Activated CD8-positive, alpha-beta memory T cell treated with anti-CD3 and anti-CD28 coated beads, Interleukin-2, amount 50 U/mL, for 1 hour (primary cell): ENCODE results near the gene INPP4A.

Experiments
- DNase-seq: peaks from one replicate; pipeline ENCODE4 v3.0.0-alpha.2; 2020; ENCODE audit errors: extremely low read depth

Gene INPP4A

DNA sequence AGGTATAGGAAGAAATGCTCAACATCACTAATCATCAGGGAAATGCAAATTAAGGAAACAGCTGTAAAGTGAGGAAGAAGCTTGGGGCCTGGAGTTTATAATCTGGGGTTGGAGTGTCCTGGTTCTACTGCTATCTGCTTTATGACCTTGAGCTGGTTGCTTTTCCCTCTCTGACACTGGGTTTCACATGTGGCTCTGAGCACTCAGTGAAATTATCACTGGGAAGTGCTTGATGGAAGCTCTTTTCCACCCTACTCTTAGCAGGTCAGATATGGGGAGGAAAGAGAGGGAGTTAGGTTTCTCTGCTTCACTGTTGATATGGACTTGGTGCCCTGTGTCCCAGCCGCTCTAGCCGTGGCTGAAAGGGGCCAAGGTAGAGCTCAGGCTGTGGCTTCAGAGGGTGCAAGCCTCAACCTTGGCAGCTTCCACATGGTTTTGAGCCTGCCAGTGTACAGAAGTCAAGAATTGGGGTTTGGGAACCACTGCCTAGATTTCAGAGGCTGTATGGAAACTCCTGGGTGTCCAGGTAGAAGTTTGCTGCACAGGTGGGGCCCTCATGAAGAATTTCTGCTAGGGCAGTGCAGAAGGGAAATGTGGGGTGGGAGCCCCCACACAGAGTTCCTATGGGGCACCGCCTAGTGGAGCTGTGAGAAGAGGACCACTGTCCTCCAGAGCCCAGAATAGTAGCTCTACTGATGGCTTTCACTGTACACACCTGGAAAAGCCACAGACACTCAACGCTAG, 52.3 kb downstream of the INPP4A start:
- DNase-seq: no peak

DNA sequence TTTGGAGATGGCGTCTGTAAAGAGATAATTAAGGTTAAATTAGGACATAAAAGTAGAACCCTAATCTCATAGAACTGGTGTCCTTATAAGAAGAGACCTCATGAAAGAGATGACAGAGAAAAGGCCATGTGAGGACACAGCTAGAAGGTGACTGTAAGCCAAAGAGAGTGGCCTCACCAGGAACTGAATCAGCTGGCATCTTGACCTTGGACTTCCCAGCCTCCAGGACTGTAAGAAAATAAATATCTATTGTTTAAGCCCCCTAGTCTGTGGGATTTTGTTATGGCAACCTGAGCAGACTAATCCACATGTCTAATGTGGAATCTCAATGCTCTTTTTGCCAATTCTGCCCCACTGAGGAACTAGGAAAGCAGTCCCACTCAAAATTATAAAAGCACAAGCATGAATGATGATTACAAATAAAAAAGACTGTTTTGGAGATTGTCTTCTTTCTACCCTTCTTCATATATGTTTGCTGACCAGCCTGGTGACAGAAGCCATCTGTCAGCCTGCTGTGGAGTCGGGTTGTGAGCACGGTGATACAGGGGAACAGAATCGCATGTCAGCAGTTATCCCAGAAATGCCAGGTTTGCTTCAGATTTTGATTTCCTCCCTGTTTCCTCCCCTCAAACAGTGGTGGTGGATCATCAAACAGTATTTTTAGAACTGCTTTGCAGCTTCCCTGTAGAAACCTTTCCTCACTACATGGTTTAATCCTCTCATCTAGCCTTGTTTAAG, 54.2 kb downstream of the INPP4A start:
- DNase-seq: no peak

DNA sequence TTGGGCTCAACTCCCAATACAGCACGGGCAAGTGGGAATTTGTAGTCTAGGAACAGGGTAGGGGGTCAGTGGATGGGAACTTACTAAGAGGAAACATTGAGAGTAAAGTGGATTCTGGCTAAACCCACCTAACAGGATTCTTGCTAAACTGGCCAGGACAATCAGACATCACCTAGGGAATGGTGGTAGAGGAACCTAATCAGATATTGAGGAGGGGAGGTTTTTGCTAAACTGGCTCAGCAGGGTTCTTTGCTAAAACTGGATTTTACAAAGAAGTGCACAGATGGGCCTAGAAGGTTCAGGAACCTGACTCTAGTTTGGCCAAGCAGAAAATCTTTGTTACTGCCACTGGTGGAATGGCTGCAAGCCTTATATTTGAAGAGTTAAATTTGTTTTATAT, 55.9 kb downstream of the INPP4A start:
- DNase-seq: no peak

DNA sequence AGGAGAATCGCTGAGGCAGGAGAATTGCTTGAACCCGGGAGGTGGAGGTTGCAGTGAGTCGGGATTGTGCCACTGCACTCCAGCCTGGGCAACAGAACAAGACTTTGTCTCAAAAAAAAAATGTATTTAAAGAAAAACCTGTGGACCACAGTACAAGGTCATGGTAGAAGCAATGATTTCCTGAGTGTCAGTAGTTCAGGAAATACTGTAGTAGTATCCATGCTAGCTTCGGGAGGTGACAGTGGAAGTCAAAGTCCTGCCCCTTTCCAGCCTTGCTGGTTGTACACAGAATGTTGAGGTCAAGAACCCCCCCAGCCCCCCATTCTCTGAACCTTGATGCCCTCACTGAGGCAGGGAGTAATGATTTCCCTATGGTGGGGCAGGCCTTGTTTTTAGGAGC, 56.6 kb downstream of the INPP4A start:
- no peak for DNase-seq

DNA sequence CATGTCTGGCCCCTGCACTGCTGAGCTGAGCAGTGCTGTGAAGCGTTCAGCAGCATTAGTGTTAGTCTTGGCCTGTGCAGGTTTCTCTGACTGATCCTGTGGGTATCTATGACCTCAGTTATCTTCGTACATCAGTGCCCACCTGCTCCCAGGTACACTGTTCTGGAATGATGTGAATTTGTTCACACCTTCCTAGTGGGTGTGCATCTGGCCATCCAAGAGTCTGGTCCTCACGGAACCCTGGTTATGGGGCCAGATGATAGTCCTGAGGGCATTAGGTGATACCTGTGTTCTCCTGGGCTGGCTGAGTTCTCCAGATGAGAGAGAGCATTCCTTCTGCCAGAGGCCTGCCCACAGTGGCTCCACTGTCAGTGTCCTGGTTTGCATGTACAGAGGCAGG, 57.2 kb downstream of the INPP4A start:
- DNase-seq: no peak

DNA sequence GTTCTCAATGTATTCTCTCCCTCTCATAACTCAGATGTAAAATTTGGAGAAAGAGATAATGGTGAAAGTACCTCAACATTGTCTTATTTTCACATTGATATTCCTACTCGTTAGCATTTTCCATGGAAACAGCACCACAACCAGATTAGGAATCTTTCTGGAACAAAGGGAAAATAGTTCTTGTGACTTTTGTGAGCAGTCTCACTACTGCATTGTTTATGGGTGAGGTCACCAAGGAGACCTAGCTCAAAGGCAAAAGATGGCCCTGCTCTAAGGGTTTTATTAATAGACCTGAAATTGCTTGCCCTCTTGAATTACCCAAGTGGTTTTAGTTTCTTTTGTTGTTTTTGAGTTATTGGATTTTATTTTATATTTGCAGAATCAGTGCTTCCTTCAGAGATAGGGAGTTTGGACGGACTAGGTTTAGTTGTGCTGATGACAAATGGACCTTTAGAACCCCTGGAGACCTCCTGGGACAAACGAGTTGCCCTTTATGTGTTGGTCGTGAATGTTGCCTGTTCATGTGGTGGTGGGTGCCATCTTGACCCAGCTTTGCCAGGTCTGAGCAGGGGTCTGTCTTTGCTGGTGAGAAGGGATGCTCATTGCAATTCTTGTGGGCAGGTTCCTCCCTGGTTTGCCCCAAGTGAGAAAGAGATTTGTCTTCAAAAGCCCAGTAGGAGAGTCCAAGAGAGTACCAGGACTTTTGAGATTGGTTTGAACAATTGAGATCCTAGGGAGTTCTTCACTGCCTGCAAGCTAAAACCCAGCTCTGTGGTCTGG, 58.1 kb downstream of the INPP4A start:
- DNase-seq: no peak

DNA sequence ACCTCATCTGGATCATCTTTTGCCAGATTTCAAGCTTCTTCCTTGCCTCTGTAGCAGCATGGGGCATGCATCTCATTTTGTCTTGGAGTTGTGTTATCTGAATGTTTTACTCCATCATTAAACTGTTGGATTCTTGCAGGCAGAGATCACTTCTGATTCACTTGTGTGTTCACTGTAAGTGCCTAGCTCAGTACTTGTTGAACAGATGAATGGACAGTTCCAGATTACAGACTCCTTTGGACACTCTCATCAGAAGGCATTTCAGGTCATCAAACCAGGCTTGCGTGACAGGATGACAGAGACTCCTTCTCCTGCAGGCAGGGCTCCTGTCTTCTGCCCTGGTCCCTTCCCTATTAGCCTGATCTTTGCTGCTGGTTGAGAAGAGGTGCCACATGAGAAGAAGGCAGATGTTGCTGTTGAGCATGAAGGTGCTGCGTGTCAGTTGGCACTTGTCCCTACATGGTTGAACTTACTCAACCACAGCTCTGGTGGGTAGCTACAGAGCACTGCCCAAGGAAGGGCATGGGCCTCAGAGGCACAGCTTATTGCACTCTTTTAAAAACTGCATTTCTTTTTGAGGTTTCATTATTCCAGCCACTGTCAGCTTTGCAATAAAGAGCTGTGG, 58.9 kb downstream of the INPP4A start:
- no peak for DNase-seq

DNA sequence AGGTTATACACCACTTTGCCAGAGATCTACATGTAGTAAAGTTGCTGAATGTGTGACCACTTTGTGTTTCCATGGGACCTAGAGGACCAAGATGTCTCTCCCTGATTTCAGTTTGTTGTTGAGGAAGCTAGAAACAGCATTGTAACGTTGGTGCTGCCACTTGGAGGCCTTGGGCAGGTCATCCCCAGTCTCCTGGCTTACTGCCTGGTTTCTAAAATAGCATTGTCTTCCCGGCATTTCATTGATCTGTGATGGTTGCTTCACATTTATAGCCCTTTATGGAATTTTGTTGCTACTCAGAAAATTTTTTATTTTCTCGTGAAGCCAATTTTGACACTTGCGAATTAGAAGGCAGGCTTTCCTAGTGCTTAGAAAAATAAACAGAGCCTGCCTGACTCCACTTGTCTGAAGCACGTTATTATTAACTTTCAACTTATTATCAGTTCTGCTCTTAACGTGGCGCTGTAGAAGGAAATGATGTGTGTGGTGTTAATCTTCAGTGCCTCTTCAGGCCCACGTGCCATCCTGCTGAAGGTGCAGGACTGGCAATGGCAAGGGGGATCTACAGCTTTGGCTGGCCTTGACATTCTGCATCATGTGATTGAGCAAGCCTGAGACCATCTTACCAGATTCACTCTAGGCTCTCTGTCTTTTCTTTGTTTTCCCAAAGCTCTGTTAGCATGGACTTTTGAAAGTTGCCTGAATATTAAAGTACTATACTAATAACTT, 59.9 kb downstream of the INPP4A start:
- DNase-seq: no peak

DNA sequence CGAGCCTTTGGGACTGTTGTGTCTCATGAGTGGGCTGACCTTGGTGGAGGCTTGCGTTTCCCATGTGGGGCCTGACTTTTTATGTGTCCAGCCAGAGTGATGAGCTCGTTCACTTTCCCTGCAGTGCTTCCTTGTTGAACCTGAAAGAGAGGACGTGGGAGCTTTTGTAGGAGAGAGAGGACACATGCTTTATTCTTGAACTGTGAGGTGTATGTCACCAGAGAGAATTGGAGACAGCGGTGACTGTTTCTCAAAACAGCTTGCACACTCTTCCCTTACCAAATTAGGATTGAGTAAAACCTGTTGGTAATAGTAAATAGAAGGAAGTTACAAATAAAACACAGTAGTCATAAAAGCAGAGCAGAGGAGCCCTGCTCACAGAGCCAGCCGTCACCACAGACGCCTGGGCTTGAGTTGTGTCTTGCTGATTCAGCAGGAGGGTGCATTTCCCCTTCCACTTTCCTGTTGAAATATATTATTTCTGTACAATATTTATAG, 60.7 kb downstream of the INPP4A start:
- no peak for DNase-seq

DNA sequence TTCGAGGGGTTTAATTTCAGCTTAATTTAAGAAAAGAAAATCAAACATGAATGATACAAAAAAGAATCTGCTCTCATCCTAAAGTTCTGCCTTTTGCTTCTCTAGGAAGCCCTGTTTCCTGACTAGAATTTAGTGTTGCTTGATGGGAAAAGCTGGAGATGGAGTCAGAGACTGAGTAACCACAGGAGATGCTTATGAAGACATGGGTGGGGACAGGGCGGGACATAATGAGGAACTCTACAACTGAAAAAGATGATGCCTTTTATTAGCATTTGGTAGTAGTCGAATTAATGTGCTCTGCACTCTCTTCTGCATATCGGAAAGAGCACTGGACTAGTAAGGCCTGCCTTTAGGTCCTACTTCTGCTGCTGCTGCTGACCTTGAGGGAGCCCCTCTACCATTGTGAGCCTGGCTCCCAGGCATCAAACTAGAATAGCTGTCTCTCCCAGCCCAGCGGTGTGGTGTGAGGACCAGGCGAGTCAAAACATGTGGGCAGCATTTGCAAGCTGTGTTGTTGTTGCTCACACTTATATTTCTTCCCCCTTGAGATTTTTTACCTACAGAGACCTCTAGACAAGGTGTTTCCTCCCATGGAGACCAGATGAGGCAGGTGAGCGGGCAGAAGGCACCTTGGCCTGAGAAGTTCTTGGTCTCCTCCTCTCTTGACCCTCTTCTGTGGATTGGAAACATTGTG, 61.5 kb downstream of the INPP4A start:
- DNase-seq: no peak

DNA sequence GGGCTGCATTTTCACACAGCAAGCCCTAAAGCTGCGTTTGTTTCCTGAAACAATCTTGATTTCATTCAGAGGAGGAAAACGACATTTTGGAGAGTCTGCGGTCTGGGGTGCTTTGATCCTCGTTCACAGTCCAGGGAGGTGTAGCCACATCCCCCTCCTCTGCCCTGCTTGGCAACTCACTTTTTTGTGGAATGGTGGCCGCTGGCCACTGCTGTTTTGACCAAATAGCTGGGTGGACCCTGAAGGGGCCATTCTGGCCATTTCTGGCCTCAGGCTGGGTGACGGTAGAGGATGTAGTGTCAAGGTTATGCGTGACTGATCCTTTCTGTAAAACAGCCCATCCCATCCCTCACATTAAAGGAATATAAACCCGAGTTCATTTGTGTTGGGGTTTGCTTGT, 62.2 kb downstream of the INPP4A start:
- no peak for DNase-seq

DNA sequence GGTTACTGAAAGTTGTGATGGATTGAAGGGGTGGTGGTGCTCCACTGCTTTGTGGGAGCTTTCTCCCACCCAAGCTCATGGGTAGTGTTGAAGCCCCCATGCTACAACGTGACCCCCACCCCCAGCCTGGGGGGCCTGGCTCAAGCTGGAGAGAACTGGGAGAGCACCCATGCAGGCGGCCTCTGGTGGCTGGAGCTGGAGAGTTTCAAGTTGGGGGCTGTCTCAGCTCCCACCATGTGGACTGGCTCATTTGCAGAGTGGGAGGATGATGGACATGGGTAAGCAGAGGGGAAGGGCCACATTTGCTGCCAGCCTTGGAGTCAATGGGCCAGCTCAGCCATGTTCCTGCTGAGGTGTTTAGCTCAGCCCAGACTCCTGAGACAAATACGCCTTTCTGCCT, 62.8 kb downstream of the INPP4A start:
- no peak for DNase-seq

DNA sequence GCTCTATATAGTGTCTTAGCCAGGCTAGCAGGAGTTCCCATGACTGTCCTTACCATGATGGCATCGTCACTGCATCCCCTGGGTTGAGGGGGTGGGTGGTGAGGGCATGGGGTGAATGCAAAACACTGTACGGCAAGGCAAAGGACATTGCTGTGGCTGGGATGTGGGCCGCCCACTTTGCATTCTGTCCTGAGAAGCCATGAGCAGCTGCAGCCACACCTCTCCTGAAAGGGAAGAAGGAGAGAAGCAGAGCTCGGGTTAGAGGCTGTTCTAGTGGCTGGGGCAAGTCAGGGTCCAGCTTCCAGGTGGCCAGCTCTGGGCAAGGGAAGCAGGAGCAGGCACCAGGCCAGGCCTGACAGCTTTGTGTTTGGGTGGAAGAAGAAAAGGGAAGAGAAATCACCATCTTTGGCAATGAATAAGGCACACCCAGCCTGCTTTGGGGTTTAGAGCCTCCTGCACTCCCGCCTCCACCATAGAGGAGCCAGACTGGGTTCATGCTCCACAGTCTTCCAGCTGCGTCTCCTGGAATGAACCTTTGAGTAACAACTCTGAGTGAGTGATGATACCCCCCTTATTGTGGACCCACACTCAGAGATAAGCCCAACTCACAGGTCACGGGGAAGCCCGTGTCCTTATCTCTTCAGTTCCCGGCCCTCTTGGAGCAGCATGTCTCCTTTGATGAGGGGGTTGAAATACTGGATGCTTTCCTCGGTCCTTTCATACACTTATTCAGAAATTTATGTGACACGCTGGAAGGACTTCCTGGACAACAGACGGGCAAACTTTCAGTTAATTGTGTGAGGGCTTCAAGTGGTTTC, 63.4 kb downstream of the INPP4A start:
- DNase-seq: no peak

DNA sequence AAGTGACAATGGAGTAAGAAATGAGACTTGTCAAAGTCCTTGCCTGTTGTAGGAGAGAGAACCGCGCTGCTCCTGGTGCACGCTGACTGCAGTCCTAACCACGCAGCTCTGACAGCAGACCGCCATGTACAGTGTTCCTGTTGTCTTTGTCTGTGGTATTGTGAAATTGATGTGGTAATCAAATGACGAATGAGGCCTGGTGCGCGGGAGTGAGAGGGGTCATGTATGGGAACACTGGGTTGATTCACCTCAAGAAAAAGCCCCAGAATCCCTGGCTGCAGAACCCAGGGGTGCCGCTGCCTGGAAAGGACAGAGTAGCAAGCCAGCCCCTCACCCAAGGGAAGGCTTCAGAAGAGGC, 64.0 kb downstream of the INPP4A start:
- peak; percentile 54 for DNase-seq

DNA sequence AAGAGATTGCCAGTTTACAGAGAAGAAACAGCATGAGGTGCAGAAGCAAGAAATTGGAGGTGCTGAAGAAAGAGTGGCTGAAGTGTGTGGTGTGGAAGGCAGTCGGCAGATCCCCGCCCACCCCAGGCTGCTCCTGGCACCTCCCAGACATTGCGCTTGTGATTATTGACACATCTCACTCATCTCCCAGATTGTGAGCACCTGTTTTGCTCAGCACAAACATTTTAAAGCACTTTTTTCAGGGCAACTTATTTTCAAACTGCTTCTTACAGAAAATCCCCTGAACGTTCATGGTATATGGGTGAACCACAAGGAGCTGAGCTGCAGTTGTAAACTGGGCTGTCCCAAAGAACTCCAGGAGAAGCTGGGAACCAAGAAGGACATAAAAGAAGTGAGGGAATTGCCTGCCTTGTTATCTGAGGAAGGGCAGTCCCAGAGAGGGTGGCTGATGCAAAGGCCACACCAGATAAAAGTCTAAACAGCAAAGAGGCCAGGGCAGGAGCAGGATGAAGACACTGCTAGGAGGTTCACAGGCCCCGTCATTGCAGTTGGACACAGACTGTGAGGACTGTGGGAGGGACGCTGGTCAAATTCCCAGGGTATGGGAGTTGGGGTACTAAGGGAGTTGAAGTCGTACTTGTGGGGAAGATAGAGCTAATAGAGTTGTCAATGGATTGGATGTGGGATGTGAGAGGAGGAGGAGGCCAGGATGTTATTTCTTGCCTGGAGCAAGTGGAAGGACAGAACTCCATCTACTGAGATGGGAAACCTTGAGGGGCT, 65.1 kb downstream of the INPP4A start:
- DNase-seq: no peak

DNA sequence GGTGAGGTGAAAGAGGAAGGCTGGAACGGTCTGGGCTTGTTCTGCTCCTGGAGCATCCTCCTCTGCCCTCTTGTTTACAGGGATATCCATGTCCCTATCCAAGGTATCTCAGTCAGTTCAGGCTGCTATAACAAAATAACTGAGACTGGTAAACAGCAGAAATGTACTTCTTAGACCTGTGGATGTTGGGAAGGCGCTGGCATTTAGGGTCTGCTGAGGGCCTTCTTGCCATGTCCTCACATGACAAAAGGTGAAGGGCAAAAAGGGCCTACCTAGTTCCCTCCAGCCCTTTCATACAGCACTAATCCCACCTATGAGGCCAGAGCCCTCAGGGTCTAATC, 65.6 kb downstream of the INPP4A start:
- no peak for DNase-seq

DNA sequence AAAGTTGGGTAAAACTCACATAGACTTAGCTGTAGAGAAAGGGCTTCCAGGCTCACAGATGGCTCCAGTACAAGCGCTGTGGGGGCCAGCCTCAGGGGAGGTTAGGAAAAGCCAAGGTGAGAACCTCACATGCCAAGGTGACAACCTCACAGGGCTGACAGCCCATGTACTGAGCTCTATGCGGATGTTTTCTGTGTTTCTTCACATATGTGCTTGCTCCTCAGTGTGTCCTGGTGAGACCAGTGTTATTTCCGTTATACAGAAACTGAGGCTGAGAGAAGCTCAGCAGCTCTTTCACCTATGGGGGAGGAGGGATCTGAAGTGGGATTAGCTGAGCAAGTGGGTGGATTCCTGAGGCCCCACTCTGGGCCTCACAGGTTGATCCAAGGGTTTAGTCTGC, 67.3 kb downstream of the INPP4A start:
- DNase-seq: no peak

DNA sequence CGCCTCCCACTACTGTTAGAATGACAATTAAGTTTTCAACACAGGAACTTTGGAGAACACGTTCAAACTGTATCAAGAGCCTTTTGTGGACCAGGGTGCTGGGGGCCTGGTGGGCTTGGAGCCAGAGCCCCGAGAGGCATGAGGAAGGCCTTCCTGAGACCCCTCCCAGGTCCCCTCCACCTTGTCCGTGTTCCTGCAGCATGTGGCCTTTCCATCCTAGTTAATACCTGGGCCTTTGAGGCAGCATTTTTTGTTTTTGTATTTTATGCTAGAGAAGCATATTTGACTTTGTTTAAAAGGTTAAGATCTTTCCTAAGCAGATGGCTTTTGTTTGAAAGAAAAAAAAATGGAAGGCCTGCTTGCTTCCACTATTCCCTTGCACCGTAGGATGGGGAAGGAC, 68.0 kb downstream of the INPP4A start:
- no peak for DNase-seq

DNA sequence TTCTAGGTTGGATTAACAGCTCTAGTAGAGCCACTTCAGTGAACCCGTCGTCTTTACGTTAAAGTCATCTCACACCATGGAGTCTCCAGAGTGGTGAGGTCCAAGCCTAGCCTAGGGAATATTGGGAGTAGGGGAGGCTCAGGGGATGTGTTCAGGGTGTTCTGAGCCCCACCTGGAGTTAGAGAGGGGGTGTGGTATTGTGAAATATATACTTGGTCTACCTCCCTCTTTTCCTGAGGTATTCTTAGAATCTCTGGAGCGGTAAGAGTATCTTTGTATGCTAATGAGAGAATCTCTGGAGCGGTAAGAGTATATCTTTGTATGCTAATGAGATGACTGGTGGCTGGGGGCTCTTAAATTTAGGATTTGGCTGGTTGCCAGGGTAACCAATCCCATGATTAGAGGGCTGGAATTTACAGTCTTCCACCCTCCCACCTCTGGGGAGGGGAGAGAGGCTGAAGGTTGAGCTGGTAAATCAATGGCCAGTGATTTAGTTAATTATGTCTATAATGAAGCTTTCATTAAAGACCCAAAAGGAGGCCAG, 69.5 kb downstream of the INPP4A start:
- DNase-seq: no peak
